Measurements from ENCODE around the gene SDSL.

SDSL gene, protein sequence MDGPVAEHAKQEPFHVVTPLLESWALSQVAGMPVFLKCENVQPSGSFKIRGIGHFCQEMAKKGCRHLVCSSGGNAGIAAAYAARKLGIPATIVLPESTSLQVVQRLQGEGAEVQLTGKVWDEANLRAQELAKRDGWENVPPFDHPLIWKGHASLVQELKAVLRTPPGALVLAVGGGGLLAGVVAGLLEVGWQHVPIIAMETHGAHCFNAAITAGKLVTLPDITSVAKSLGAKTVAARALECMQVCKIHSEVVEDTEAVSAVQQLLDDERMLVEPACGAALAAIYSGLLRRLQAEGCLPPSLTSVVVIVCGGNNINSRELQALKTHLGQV

DNA sequence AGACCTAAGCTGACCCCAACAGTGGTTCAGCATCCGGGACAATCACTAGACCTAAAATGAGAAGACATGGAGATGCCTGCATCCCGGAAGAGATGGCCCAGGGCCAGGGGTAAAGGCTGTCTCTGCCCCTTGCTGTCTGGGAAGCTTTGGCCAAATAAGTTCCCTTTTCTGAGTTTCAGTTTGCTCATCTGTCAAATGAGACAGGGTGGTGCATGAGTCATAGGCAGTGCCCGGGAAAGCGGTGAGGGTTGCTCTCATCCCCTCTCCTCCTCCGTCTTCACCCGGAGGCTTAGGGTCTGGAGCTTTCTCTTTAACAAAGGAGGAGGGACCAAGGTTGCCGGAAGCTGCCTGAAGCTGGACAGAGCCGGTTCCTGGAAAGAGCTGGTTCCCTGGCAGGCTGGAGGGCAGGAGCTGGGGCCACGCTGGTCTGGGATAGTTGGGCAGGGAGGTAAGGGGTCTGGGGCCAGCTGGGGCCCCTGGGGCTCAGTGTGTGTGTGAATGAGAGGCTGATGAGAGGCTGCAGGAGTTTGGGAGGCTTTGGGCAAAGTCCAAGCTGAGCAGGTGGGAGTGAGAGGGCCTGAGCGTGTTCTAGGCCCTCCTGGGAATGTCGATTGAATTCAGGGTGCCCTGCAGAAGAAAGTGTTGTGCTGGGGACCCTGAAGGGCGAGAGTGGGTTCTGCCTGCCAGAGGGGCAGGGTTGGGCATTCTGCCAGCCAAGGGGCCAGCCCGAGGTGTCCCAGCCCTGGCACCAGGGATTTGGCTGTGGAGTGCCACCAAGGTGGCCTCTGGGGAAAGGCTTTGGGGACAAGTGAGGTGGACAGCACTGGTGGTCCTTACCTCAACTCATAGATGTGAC, at the start of gene SDSL:
TSS of gene SDSL (plus strand) at position 351 of the 856 bp plus-strand sequence. CDS start 5,603 bp downstream, outside the sequence.
- peak; percentile 97 for DNase-seq

GRCh38 chr12:113373440-113373839, 48.7 kb upstream of the SDSL start:
- DNase-seq: no peak

- DNase-seq: no peak
These were observed 48.2 kb upstream of the SDSL start for GRCh38 chr12:113373969-113374368.

DNA sequence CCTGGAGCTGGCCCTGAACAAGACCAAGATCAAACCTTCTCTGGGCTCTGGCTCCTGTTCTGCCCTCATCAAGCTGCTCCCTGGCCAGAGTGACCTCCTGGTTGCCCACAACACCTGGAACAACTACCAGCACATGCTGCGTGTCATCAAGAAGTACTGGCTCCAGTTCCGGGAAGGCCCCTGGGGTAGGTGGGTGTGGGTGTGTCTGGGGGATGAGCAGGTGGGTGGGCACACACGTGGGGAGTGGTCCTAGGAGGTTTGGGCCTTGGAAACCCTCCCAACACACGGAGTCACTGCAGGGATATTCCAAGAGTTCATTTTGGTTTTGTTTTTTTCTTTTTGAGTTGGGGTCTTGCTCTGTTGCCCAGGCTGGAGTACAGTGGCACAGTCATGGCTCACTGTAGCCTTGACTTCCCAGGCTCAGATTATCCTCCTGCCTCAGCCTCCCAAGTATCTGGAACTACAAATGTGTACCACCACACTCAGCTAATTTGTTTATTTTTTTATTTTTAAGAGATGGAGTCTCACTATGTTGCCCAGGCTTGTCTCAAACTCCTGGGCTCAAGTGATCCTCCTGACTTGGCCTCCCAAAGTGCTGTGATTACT, 47.3 kb upstream of the SDSL start:
- no peak for DNase-seq

DNA sequence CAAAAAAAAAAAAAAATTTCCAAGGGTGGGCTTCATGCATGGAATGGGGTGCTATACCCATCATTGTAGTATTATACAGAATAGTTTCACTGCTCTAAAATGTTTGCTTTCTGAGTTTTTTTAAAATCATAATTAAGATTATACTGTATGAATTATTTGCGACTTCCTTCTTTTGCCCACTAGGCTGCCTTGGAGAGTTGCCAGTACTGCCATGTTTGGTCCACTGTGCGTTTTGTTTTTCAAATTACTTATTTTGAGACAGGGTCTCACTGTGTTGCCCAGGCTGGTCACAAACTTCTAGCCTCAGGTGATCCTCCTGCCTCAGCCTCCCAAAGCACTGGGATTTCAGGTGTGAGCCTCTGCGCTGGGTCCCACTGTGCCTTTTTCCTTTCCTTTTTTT, 43.9 kb upstream of the SDSL start:
- DNase-seq: no peak

DNA sequence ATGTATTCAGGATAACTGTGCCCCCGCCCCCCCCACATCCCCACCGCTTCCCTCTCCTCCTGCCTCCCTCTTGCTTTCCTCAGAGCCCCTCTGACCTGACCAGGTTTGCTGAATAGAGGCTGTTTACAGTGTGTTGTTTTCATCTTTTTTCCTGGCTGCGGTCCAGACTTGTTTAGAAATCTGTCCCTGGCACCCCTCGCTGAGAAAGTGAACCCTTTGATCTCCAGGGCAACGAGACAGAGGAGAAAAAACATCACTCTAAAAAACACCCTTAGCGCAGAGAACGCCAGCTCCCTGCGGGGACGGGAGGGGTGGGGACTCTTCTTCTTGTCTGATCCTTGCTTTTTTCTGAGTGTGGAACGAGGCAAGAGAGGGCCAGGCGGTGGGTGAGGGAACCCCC, 41.0 kb upstream of the SDSL start:
- no peak for DNase-seq

DNA sequence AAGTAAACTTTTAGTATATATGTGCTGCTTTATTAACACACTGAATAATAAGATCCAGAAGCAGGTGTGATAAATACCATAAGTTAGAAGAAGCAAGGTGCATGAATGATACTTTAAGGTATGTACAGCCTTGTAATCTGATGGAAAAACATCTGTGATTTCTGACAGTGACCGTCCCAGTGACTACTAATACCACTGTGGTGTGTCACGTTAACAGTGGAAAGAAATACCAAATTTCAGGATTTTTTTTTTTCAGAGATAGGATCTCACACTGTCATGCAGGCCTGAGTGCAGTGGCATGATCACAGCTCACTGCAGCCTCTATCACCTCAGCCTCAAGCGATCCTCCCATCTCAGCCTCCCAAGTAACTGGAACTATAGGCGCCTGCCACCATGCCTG, 40.0 kb upstream of the SDSL start:
- no peak for DNase-seq

- no peak for DNase-seq
These were observed 37.4 kb upstream of the SDSL start for GRCh38 chr12:113384778-113385177.

- no peak for DNase-seq
These were observed 36.8 kb upstream of the SDSL start for GRCh38 chr12:113385282-113385882.

GRCh38 chr12:113386866-113387566, 35.2 kb upstream of the SDSL start:
- DNase-seq: no peak

GRCh38 chr12:113387631-113388030, 34.5 kb upstream of the SDSL start:
- no peak for DNase-seq

- no peak for DNase-seq
These were observed 33.8 kb upstream of the SDSL start for GRCh38 chr12:113388351-113388750.

DNA sequence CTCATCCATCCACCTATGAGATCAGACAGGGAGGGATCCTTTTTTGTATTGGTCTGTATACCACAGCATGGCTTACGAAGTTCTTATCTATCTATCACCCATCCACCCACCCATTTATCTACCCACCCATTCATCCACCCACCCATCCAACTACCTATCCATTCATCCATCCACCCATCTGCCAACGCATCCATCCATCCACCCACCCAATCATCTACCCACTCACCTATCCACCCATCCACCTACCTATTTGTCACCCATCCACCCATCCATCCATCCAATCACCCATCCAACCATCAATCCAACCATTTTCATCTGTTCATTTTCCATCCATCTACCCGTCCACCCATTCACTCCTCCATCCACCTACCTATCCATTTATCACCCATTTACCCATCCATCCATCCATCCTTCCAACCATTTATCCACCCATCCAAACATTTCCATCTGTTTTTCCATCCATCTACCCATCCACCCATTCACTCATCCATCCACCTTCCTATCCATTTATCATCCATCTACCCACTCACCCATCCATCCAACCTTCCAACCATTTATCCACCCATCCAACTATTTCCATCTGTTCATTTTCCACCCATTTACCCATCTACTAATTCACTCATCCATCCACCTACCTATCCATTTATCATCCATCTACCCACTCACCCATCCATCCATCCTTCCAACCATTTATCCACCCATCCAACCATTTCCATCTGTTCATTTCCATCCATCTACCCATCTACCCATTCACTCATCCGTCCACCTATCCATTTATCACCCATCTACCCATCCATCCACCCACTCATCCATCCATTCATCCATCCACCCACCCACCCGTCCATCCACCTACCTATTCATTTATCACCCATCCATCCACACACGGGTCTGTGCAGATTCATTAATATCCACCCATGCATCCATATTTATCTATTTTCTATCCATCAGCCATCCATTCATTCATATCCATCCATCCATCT, 31.8 kb upstream of the SDSL start:
- no peak for DNase-seq

GRCh38 chr12:113391145-113391544, 31.0 kb upstream of the SDSL start:
- no peak for DNase-seq

DNA sequence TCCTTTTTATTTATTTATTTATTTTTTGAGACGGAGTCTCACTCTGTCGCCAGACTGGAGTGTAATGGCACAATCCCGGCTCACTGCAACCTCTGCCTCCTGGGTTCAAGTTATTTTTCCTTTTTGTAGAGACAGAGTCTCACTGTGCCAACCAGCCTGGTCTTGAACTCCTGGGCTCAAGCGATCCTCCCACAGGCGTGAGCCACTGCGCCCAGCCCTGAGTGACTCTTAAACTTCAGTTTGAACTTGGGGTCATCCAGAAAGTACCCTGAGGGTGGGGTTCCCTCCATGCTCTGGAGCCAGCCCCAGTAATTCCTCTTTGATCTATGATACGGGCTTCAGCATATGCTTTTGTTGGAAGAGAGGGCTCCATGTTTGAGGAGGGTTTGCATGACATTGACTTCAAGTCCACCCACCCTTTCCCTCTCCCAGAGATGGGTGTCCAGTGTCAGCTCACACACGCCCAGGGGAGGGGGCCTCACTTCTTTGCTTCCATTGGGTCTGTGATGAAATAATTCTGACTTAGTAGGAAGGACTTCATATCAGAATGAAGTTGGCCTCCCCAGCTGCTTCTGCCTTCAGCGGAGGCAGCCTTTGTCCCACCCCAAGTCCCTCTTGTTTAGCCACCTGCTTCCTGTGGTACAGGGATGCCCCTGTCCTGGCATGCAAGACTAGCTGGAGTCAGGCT, 30.4 kb upstream of the SDSL start:
- DNase-seq: no peak

GRCh38 chr12:113392520-113392919, 29.7 kb upstream of the SDSL start:
- DNase-seq: no peak

DNA sequence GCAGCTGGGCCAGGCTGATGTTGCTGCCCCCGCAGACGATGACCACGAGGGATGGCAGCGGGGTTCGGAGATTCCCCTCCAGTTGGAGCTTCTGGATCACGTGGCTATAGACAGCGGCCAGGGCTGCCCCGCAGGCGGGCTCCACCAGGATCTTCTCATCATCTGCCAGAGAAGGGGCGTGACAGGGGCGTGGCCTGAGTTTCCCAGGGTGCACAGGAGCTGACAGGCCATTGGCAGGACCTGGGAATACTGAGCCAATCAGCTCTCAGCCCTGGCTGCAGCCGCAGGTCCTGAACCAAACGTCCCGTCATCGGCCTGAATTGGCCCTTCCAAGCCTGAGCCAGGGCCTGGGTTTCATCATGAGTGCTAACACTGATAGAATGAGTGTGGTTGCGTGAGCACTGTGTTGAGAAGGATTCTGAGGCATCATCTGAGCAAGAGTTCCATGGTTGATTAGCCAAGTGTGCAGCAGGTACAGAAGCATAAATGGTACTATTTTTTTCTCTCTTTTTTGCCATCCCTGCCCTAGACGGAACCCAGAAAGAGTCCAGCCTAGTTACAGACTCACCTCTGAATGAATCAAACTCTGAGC, 29.1 kb upstream of the SDSL start:
- DNase-seq: no peak

DNA sequence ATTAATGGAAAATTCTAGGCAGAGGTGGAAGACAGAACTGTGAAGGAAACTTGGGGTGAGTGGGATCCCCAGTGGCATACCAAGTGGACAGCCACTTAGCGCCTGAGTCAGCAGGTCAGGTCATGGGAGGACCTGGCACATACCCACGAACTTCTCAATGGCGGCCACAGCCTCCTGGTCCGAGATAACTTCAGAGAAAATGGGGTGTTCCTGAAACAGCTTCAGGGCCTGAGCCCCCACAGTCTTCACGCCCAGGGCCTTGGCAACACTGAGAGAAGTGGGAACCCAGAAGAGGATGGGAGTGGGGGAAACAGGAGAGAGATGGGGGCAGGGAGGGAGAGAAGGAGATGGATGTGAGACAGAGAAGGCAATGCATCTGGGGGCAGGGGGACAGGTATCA, 28.4 kb upstream of the SDSL start:
- DNase-seq: no peak

GRCh38 chr12:113395119-113395518, 27.1 kb upstream of the SDSL start:
- no peak for DNase-seq

- DNase-seq: no peak
These were observed 26.0 kb upstream of the SDSL start for GRCh38 chr12:113396200-113396599.

Data from AML-193 (cell line).